H9 (cell line): ENCODE measurements around the gene PUS10. TPM values are rescaled to one million over a fixed set of nuclear protein-coding genes. Genes with fewer than 3 reads are reported as not detected.

Source experiments
- DNase-seq: peaks from one replicate; pipeline ENCODE4 v3.0.0-alpha.2; 2017
- H2AFZ ChIP-seq: one replicate; pipeline ENCODE4 v1.6.1; 2013; ENCODE audit warnings: mild to moderate bottlenecking, low read length, control low read depth, moderate library complexity
- H2AK5ac ChIP-seq: 2 replicates; pipeline ENCODE4 v1.6.1; 2013; ENCODE audit warnings: low read length, control low read depth, mixed read lengths; ENCODE audit not compliant: insufficient read length
- H2BK120ac ChIP-seq: one replicate; pipeline ENCODE4 v1.6.1; 2013; ENCODE audit warnings: low read depth, mild to moderate bottlenecking, low read length, control low read depth, inconsistent platforms; ENCODE audit not compliant: poor library complexity, severe bottlenecking
- H2BK12ac ChIP-seq: 2 replicates; pipeline ENCODE4 v1.6.1; 2013; ENCODE audit warnings: low read length, control low read depth, mixed read lengths, low read depth; ENCODE audit not compliant: insufficient read length
- H2BK15ac ChIP-seq: 2 replicates; pipeline ENCODE4 v1.6.1; 2013; ENCODE audit warnings: low read depth, low read length, control low read depth
- H2BK20ac ChIP-seq: one replicate; pipeline ENCODE4 v1.6.1; 2013; ENCODE audit warnings: low read depth, mild to moderate bottlenecking, low read length, control low read depth, inconsistent platforms; ENCODE audit not compliant: poor library complexity, severe bottlenecking
- H2BK5ac ChIP-seq: 2 replicates; pipeline ENCODE4 v1.6.1; 2013; ENCODE audit warnings: low read length, control low read depth, mixed read lengths; ENCODE audit not compliant: insufficient read length
- H3K14ac ChIP-seq: 2 replicates; pipeline ENCODE4 v1.6.1; 2013; ENCODE audit warnings: low read length, control low read depth; ENCODE audit not compliant: insufficient read depth
- H3K18ac ChIP-seq: 2 replicates; pipeline ENCODE4 v1.6.1; 2013; ENCODE audit warnings: low read depth, mild to moderate bottlenecking, mixed read lengths, low read length, control low read depth; ENCODE audit not compliant: insufficient read length
- H3K23ac ChIP-seq: 2 replicates; pipeline ENCODE4 v1.6.1; 2013; ENCODE audit warnings: low read length, control low read depth, mixed read lengths, low read depth; ENCODE audit not compliant: insufficient read length
- H3K23me2 ChIP-seq: 2 replicates; pipeline ENCODE4 v1.6.1; 2013; ENCODE audit warnings: low read depth, mild to moderate bottlenecking, mixed read lengths, low read length, control low read depth; ENCODE audit not compliant: insufficient read length, poor library complexity, severe bottlenecking
- H3K27ac ChIP-seq: 2 replicates; pipeline ENCODE4 v1.5.1; 2013; ENCODE audit warnings: low read length, control low read depth, mixed read lengths, low read depth; ENCODE audit not compliant: insufficient read length
- H3K27me3 ChIP-seq: 2 replicates; pipeline ENCODE4 v1.6.1; 2013; ENCODE audit warnings: low read length, control low read depth, inconsistent platforms; ENCODE audit not compliant: insufficient read depth
- H3K4ac ChIP-seq: 2 replicates; pipeline ENCODE4 v1.6.1; 2013; ENCODE audit warnings: low read depth, mild to moderate bottlenecking, control low read depth, inconsistent platforms, low read length, moderate library complexity
- H3K4me1 ChIP-seq: 2 replicates; pipeline ENCODE4 v1.6.1; 2013; ENCODE audit warnings: low read length, control low read depth, inconsistent platforms; ENCODE audit not compliant: insufficient read depth
- H3K4me2 ChIP-seq: 2 replicates; pipeline ENCODE4 v1.6.1; 2013; ENCODE audit warnings: low read length, control low read depth, mixed read lengths; ENCODE audit not compliant: insufficient read length, insufficient read depth
- H3K56ac ChIP-seq: 2 replicates; pipeline ENCODE4 v1.6.1; 2013; ENCODE audit warnings: low read depth, mild to moderate bottlenecking, mixed read lengths, low read length, control low read depth; ENCODE audit not compliant: insufficient read length
- H3K79me1 ChIP-seq: 2 replicates; pipeline ENCODE4 v1.6.1; 2013; ENCODE audit warnings: low read depth, mild to moderate bottlenecking, moderate library complexity, low read length, control low read depth, inconsistent platforms; ENCODE audit not compliant: insufficient read depth, poor library complexity, severe bottlenecking
- H3K79me2 ChIP-seq: 2 replicates; pipeline ENCODE4 v1.6.1; 2013; ENCODE audit warnings: low read length, control low read depth, inconsistent platforms; ENCODE audit not compliant: insufficient read depth
- H3K9ac ChIP-seq: 2 replicates; pipeline ENCODE4 v1.6.1; 2013; ENCODE audit warnings: low read length, control low read depth, mixed read lengths; ENCODE audit not compliant: insufficient read length; ENCODE audit errors: extremely low read depth
- H3K9me3 ChIP-seq: one replicate; pipeline ENCODE4 v1.6.1; 2013; ENCODE audit warnings: low read depth, low read length, inconsistent platforms; ENCODE audit not compliant: control insufficient read depth
- H3T11ph ChIP-seq: one replicate; pipeline ENCODE4 v1.6.1; 2013; ENCODE audit warnings: mild to moderate bottlenecking, low read length, control low read depth, inconsistent platforms
- H4K20me1 ChIP-seq: one replicate; pipeline ENCODE4 v1.6.1; 2013; ENCODE audit not compliant: control insufficient read depth, insufficient read length, insufficient read depth
- H4K5ac ChIP-seq: 2 replicates; pipeline ENCODE4 v1.6.1; 2013; ENCODE audit warnings: low read depth, mild to moderate bottlenecking, mixed read lengths, low read length, control low read depth; ENCODE audit not compliant: insufficient read length
- H4K8ac ChIP-seq: replicated peaks from 2 replicates; pipeline ENCODE4 v1.6.1; 2013; ENCODE audit warnings: low read length, control low read depth, mixed read lengths, low read depth; ENCODE audit not compliant: insufficient read length
- H4K91ac ChIP-seq: 2 replicates; pipeline ENCODE4 v1.6.1; 2013; ENCODE audit warnings: low read depth, mild to moderate bottlenecking, moderate library complexity, mixed read lengths, low read length, control low read depth; ENCODE audit not compliant: insufficient read length
- H3K27ac Mint-ChIP-seq, 3 experiments: 2 replicates in 2 of 3; 3 replicates in 1 of 3; pipeline ENCODE4 v1.8.0; 2020 to 2021; ENCODE audit warnings: mixed read lengths in 3 of 3, mild to moderate bottlenecking in 1 of 3, moderate library complexity in 1 of 3
- H3K27me3 Mint-ChIP-seq: 2 replicates; pipeline ENCODE4 v1.8.0; 2021; ENCODE audit warnings: low read depth, mild to moderate bottlenecking, moderate library complexity, mixed read lengths
- H3K36me3 Mint-ChIP-seq, 3 experiments: 2 replicates in 2 of 3; 3 replicates in 1 of 3; pipeline ENCODE4 v1.8.0; 2020 to 2021; ENCODE audit warnings: low read depth in 3 of 3, mixed read lengths in 3 of 3; ENCODE audit not compliant: insufficient read depth in 1 of 3
- H3K4me1 Mint-ChIP-seq, 2 experiments: 2 replicates each; pipeline ENCODE4 v1.8.0; 2020; ENCODE audit warnings: mixed read lengths in 2 of 2
- H3K4me3 Mint-ChIP-seq, 2 experiments: 2 replicates in 1 of 2; 3 replicates in 1 of 2; pipeline ENCODE4 v1.8.0; 2020 to 2021; ENCODE audit warnings: mild to moderate bottlenecking in 2 of 2, mixed read lengths in 2 of 2, moderate library complexity in 1 of 2
- H3K9me3 Mint-ChIP-seq, 2 experiments: 2 replicates in 1 of 2; 3 replicates in 1 of 2; pipeline ENCODE4 v1.8.0; 2020; ENCODE audit warnings: mild to moderate bottlenecking in 2 of 2, mixed read lengths in 2 of 2, moderate library complexity in 1 of 2
- CTCF ChIP-seq: fragments of 200-600 bp; sonication (generic); conservative IDR thresholded peaks from 3 replicates; pipeline ENCODE4 v1.8.0; 2021; ENCODE audit warnings: antibody characterized with exemption, mild to moderate bottlenecking
- WGBS: extraction: QIAGEN DNeasy Blood & Tissue Kit; methylation state at CpG from one replicate; pipeline ENCODE4 v1.1.7; 2013; ENCODE audit warnings: missing lambda C conversion rate, low lambda C conversion rate, mixed read lengths; ENCODE audit not compliant: insufficient read length; ENCODE audit errors: extremely low coverage; 5-methylcytosine and 5-hydroxymethylcytosine counted together
- total RNA-seq: library from RNA; stranded (reverse); gene quantifications from 2 replicates; pipeline ENCODE4 v1.2.1, GENCODE V29; 2021

PUS10 gene
- total RNA-seq, 1 experiment from 2014 or later, result 2.3 TPM

GRCh38 chr2:60899230-60899891 lies 118.7 kb downstream of the PUS10 start:
- Histone ChIP-seq H3K27me3 (no peaks in the 10 kb centered on the region), H2AFZ (no peak overlapping the region), H3K4ac (no peak overlapping the region), H4K5ac (no peak overlapping the region), H3K14ac (no peak overlapping the region), H4K8ac (no peak overlapping the region), H2AK5ac (no peak overlapping the region), H3K4me2 (no peak overlapping the region), H4K91ac (no peak overlapping the region), H2BK12ac (no peak overlapping the region), H2BK15ac (no peak overlapping the region), H3K79me2 (no peaks in the 10 kb centered on the region), H4K20me1 (no peaks in the 10 kb centered on the region), H2BK5ac (no peak overlapping the region), H3K9ac (no peak overlapping the region), H2BK120ac (no peak overlapping the region), H3K23ac (no peak overlapping the region), H3K56ac (no peak overlapping the region), H3T11ph (no peak overlapping the region), H3K27ac (no peak overlapping the region), H3K23me2 (no peaks in the 10 kb centered on the region), H3K79me1 (no peaks in the 10 kb centered on the region), H3K18ac (no peak overlapping the region), H2BK20ac (no peak overlapping the region), H3K4me1 (no peaks in the 10 kb centered on the region), H3K9me3 (no peaks in the 10 kb centered on the region)
- no peak for DNase-seq
- H3K9me3 Mint-ChIP-seq, result no peaks in the 10 kb centered on the region
- no peaks in the 10 kb centered on the region for H3K27me3 Mint-ChIP-seq
- WGBS, result no CpG with 5 or more reads among the region's 6 CpGs
- H3K4me3 Mint-ChIP-seq, result no peak overlapping the region
- TF ChIP-seq CTCF, result no peak
- H3K36me3 Mint-ChIP-seq, result peaks cover 0 to 7% (median 5%) of the 10 kb centered on the region in 3 experiments; a peak in 5 of 7 replicates
- no peak overlapping the region for H3K27ac Mint-ChIP-seq
- no peaks in the 10 kb centered on the region for H3K4me1 Mint-ChIP-seq
